Endothelial cell of umbilical vein (primary cell): ENCODE measurements around the gene LIME1.
"Not testable (repeated sequence)": the region's sequence is repeated elsewhere in the genome, so short reads cannot be mapped to it uniquely, and the experiment has no call there.

Experiments used
- FOS ChIP-seq: IDR thresholded peaks from 2 replicates; pipeline ENCODE4 v1.6.1; 2011; ENCODE audit warnings: mild to moderate bottlenecking, low read length, moderate library complexity, borderline replicate concordance; ENCODE audit not compliant: insufficient read depth
- JUN ChIP-seq: IDR thresholded peaks from 2 replicates; pipeline ENCODE4 v1.6.1; 2011; ENCODE audit warnings: borderline replicate concordance, low read depth; ENCODE audit not compliant: insufficient read length, insufficient read depth
- POLR2A ChIP-seq: IDR thresholded peaks from 2 replicates; pipeline ENCODE4 v1.6.1; 2012; ENCODE audit warnings: low read depth, mild to moderate bottlenecking, control low read depth, low read length
- POLR2AphosphoS5 ChIP-seq: IDR thresholded peaks from 2 replicates; pipeline ENCODE4 v1.6.1; 2012; ENCODE audit warnings: low read depth, mild to moderate bottlenecking, control low read depth, low read length, moderate library complexity; ENCODE audit not compliant: insufficient read depth
- TF ChIP-seq, protein P1 (sequence below), 2 donors: IDR thresholded peaks; 1 replicate in 1 of 2; 2 replicates in 1 of 2; pipeline ENCODE4 v1.5.1; 2011; ENCODE audit warnings: low read length in 2 of 2, mild to moderate bottlenecking in 2 of 2, moderate library complexity in 2 of 2, control low read depth in 1 of 2, inconsistent platforms in 1 of 2, low read depth in 1 of 2; ENCODE audit not compliant: insufficient read depth in 1 of 2; ENCODE audit errors: extremely low read depth in 1 of 2

DNA sequence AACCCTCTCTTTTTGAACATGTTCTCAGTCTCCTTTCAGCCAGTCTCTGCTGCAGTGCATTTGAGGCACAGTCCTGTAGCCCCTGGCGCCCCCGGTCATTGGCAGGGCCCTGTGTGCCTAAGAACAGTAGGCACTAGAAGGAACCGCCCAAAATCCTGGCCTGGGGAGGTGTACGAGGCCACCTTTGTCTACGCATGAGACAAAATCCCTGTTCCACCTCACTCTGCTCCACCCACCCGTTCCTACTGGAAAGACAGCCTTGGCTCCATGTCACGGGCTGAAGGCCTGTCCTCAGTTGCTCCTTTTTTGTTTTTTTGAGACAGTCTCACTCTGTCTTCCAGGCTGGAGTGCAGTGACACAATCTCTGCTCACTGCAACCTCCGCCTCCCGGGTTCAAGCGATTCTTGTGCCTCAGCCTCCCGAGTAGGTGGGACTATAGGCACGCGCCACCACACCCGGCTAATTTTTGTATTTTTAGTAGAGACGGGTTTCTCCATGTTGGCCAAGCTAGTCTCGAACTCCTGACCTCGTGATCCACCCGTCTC is 6.2 kb upstream of the LIME1 start:
- TF ChIP-seq, protein P1, sequence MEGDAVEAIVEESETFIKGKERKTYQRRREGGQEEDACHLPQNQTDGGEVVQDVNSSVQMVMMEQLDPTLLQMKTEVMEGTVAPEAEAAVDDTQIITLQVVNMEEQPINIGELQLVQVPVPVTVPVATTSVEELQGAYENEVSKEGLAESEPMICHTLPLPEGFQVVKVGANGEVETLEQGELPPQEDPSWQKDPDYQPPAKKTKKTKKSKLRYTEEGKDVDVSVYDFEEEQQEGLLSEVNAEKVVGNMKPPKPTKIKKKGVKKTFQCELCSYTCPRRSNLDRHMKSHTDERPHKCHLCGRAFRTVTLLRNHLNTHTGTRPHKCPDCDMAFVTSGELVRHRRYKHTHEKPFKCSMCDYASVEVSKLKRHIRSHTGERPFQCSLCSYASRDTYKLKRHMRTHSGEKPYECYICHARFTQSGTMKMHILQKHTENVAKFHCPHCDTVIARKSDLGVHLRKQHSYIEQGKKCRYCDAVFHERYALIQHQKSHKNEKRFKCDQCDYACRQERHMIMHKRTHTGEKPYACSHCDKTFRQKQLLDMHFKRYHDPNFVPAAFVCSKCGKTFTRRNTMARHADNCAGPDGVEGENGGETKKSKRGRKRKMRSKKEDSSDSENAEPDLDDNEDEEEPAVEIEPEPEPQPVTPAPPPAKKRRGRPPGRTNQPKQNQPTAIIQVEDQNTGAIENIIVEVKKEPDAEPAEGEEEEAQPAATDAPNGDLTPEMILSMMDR (IDR thresholded peaks at IDR 0.05; ENCODE audit: extremely low read depth in 1 of 2, insufficient read depth in 1 of 2, low read depth in 1 of 2, low read length in 2 of 2): not testable (repeated sequence)
- not testable (repeated sequence) for TF ChIP-seq JUN, FOS, POLR2AphosphoS5, POLR2A
